BE2C (cell line): ENCODE results near the gene SRBD1.

Experiments used
- DNase-seq: peaks from one replicate; pipeline ENCODE4 v3.0.0-alpha.2; 2020
- H3K27me3 ChIP-seq: fragments of 250-450 bp; sonication (Bioruptor Pico); 2 replicates; pipeline ENCODE4 v1.5.1; 2020; ENCODE audit warnings: mild to moderate bottlenecking
- H3K36me3 ChIP-seq: fragments of 250-450 bp; sonication (Bioruptor Pico); 2 replicates; pipeline ENCODE4 v1.5.1; 2020; ENCODE audit warnings: mild to moderate bottlenecking
- H3K4me1 ChIP-seq: fragments of 250-450 bp; sonication (Bioruptor Pico); 2 replicates; pipeline ENCODE4 v1.5.1; 2020
- H3K4me3 ChIP-seq: 2 replicates; pipeline ENCODE4 v1.5.1; 2011; ENCODE audit warnings: low read depth, low read length
- H3K9me3 ChIP-seq: fragments of 250-450 bp; sonication (Bioruptor Pico); 2 replicates; pipeline ENCODE4 v1.5.1; 2020
- TF ChIP-seq, protein P1 (sequence below): IDR thresholded peaks from 2 replicates; pipeline ENCODE4 v1.5.1; 2012; ENCODE audit warnings: mild to moderate bottlenecking, low read depth, low read length

The SRBD1 gene

DNA sequence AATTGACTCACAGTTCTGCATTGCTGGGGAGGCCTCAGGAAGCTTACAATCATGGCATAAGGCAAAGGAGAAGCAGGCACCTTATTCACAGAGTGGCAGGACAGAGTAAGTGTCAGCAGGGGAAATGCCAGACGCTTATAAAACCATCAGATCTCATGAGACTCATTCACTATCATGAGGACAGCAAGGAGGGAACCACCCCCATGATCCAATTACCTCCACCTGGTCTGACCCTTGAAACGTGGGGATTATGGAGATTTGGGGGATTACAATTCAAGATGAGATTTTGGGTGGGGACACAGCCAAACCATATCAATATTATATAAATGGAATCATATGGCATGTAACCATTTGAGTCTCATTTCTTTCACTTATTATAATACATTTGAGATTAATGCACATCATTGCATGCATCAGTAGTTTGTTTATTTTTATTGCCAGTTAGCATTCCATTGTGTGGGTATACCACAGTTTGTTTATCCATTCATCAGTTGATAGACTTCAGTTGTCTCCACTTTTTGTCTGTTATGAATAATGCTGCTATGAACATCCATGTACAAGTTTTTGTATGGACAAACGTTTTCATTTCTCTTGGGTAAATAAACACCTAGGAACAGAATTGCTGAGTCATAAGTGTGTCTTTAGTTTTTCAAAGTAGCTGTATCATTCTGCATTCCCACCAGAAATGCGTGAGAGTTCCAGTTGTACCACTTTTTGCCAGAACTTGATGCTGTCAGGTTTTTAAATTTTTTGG is 5.8 kb upstream of the SRBD1 start:
- H3K4me3 ChIP-seq, result no peak overlapping the region

DNA sequence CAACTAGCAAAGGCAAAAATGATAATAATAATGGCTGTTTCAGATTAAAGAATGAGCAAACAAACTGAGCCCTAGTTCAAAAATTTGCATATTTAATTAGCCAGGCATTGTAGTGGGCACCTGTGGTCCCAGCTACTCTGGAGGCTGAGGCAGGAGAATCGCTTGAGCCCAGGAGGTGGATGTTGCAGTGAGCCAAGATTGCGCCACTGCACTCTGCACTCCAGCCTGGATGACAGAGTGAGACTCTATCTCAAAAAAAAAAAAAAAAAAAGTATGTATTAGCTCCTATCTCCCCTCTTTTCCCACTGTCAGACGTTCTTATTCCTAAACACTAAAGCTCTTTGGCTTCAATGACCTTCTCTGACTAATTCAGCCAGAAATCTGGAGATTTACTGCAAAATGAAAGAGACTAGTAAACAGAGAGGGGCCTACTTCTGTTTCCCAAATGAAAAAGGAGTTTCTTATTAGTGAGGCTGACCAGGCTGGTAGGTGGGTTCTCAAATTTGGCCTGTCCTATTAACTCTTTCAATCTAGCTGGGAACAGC is 3.9 kb upstream of the SRBD1 start:
- Histone ChIP-seq H3K4me1 (peaks cover 2% of the 10 kb centered on the region), H3K9me3 (no peaks in the 10 kb centered on the region), H3K4me3 (no peak overlapping the region), H3K36me3 (no peaks in the 10 kb centered on the region), H3K27me3 (no peaks in the 10 kb centered on the region)
- TF ChIP-seq, protein P1, sequence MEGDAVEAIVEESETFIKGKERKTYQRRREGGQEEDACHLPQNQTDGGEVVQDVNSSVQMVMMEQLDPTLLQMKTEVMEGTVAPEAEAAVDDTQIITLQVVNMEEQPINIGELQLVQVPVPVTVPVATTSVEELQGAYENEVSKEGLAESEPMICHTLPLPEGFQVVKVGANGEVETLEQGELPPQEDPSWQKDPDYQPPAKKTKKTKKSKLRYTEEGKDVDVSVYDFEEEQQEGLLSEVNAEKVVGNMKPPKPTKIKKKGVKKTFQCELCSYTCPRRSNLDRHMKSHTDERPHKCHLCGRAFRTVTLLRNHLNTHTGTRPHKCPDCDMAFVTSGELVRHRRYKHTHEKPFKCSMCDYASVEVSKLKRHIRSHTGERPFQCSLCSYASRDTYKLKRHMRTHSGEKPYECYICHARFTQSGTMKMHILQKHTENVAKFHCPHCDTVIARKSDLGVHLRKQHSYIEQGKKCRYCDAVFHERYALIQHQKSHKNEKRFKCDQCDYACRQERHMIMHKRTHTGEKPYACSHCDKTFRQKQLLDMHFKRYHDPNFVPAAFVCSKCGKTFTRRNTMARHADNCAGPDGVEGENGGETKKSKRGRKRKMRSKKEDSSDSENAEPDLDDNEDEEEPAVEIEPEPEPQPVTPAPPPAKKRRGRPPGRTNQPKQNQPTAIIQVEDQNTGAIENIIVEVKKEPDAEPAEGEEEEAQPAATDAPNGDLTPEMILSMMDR, result no peak
- DNase-seq, result no peak

More for the DNA sequence above, 5.8 kb upstream of the SRBD1 start:
- Histone ChIP-seq H3K36me3 (no peaks in the 10 kb centered on the region), H3K4me1 (no peaks in the 10 kb centered on the region; the same call in 1 of the 2 replicates), H3K9me3 (no peaks in the 10 kb centered on the region), H3K27me3 (no peaks in the 10 kb centered on the region)
- no peak for DNase-seq
- TF ChIP-seq, protein P1, result no peak

DNA sequence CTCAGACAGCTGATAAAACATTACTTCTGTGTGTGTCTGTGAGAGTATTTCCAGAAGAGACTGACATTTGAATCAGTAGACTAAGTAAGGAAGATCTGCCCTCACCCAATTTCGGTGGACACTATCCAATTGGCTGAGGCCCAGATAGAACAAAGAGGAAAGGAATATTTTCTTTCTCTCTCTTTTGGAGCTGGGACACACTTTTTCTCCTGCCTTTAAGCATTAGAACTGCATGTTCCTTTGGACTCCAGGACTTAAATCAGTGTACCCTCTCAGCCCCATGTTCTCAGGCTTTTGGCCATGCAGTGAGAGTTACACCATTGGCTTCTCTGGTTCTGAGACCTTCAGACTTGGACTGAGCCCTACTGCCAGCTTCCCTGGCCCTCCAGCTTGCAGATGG is 3.3 kb upstream of the SRBD1 start:
- TF ChIP-seq, protein P1, result no peak
- no peaks in the 10 kb centered on the region for H3K36me3 ChIP-seq
- H3K27me3 ChIP-seq, result no peaks in the 10 kb centered on the region
- H3K4me3 ChIP-seq, result no peak overlapping the region
- no peaks in the 10 kb centered on the region for H3K9me3 ChIP-seq
- peaks cover 5% of the 10 kb centered on the region for H3K4me1 ChIP-seq
- DNase-seq, result no peak

DNA sequence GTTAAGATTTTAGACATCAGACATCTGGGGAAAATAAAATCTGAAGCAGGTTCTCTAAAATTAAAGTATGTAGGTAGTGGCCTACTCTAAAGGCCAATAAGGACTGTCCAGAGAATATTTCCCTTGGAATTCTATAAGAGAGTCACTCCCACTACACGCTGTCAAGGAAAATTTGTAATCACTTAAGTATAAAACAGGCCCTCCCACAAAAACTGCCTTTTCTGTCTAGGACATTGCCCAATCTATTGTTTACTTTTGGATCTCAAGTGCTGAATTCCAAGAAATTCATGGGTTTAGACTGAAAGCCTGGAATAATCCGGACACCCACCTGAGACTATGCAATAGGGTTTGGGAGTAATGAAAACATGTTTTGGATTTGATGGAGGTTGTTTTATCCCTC is 1.7 kb upstream of the SRBD1 start:
- Histone ChIP-seq H3K4me1 (peaks cover 5% of the 10 kb centered on the region), H3K9me3 (no peaks in the 10 kb centered on the region), H3K36me3 (no peaks in the 10 kb centered on the region), H3K27me3 (no peaks in the 10 kb centered on the region), H3K4me3 (no peak overlapping the region)
- TF ChIP-seq, protein P1, result no peak
- DNase-seq, result no peak

DNA sequence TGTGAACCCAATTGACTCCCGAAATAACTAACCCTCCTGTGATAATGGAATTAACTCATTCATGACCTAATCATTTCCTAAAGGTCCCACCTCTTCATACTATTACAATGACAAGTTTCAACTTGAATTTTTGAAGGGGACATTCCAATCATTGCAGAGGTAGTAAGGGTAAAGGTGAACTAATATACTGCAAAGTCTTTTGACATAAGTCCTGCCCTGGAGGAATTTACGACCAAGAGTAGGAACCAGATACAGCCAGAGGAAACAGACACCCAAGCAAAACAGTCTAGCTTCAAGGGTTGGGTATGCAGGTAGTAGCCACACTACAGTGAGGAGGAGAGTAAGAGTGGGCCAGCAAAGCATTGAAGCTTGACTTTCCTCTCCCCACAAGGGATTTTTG is 1.2 kb upstream of the SRBD1 start:
- TF ChIP-seq, protein P1, result no peak
- Histone ChIP-seq H3K36me3 (no peaks in the 10 kb centered on the region), H3K4me1 (peaks cover 5% of the 10 kb centered on the region), H3K9me3 (no peaks in the 10 kb centered on the region), H3K27me3 (no peaks in the 10 kb centered on the region), H3K4me3 (no peak overlapping the region)
- DNase-seq, result no peak
